ENCODE results near the gene CLEC18B.

DNA sequence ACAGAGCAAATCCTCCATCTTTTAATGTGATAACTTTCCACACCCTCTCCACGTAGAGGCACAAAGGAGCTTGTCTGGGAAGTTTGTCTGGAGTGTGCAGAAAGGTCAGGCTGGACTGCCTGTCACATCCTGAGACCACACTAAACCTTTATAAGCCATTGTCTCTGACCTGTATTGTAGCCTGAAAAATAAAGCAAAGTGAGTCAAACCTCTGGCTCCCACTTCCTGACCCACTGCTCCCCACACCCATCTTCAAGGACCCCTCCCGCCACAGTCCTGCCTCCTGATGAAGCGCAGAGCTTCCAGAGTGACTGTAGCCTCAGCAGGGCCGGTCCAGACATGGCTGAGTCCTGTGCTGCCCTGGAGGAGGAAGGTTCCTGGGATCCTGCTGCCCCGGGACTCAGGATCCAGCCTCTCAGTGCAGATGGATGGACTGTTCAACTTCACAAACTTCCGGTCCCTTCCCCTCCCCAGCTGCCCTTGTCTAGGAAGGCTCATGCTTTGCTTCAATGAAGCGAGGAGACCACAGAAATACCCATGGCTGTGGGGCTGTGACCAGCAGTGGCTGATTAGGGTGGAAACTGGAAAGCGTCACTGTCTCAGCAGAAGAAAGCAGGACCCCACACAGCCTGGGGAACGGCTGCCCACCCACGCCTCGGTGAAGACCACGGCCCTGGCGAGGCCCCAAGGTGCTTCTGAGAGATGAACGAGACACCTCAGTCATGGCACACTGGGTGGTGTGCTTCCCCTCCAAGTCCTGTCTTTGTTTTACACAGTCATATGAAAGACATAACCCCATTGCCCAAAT, 30.9 kb upstream of the CLEC18B start:
- TF ChIP-seq CTCF (IDR thresholded peaks at IDR 0.05) (no peak), EP300 (IDR thresholded peaks at IDR 0.05; ENCODE audit: low read depth) (no peak), POLR2A (IDR thresholded peaks at IDR 0.05) (no peak), POLR2AphosphoS5 (IDR thresholded peaks at IDR 0.05) (no peak)

All from transverse colon (tissue), 4 donors.